Glutamatergic neuron (in vitro differentiated cells): Measurements from ENCODE around the gene RASAL2. TPM values are rescaled to one million over a fixed set of nuclear protein-coding genes. Genes with fewer than 3 reads are reported as not detected.

ENCODE experiments used
- DNase-seq: peaks from one replicate; pipeline ENCODE4 v3.0.0; 2022
- H3K27ac Mint-ChIP-seq: one replicate; pipeline ENCODE4 v1.8.0; 2020; ENCODE audit warnings: mild to moderate bottlenecking, mixed read lengths, inconsistent platforms; ENCODE audit not compliant: unreplicated experiment
- H3K27me3 Mint-ChIP-seq: one replicate; pipeline ENCODE4 v1.8.0; 2020; ENCODE audit warnings: mild to moderate bottlenecking, moderate library complexity, mixed read lengths, inconsistent platforms; ENCODE audit not compliant: unreplicated experiment
- H3K36me3 Mint-ChIP-seq: one replicate; pipeline ENCODE4 v1.8.0; 2020; ENCODE audit warnings: mild to moderate bottlenecking, mixed read lengths, inconsistent platforms; ENCODE audit not compliant: unreplicated experiment
- H3K4me1 Mint-ChIP-seq: one replicate; pipeline ENCODE4 v1.8.0; 2020; ENCODE audit warnings: mild to moderate bottlenecking, low read depth, mixed read lengths, inconsistent platforms; ENCODE audit not compliant: unreplicated experiment
- H3K4me3 Mint-ChIP-seq: one replicate; pipeline ENCODE4 v1.8.0; 2020; ENCODE audit warnings: mild to moderate bottlenecking, mixed read lengths, inconsistent platforms; ENCODE audit not compliant: unreplicated experiment
- H3K9me3 Mint-ChIP-seq: one replicate; pipeline ENCODE4 v1.8.0; 2020; ENCODE audit warnings: mild to moderate bottlenecking, moderate library complexity, mixed read lengths, inconsistent platforms; ENCODE audit not compliant: unreplicated experiment
- CTCF ChIP-seq: fragments of 200-600 bp; sonication (generic); IDR thresholded peaks from one replicate; pipeline ENCODE4 v1.5.0; 2021; ENCODE audit not compliant: partially characterized antibody, unreplicated experiment
- total RNA-seq: library from RNA; stranded (reverse); fragmentation: NEBNext Ultra II Directional; extraction: Animal tissue kit (Norgen Biotek cat#: 25700); gene quantifications from one replicate; pipeline ENCODE4 v1.2.1, GENCODE V29; 2021; ENCODE audit not compliant: unreplicated experiment

The RASAL2 gene
- total RNA-seq, 1 donor from 2014 or later: 12.4 TPM

- Mint-ChIP-seq H3K4me1 (no peaks in the 10 kb centered on the region), H3K27me3 (peaks cover 3% of the 10 kb centered on the region), H3K27ac (no peak overlapping the region), H3K36me3 (no peaks in the 10 kb centered on the region), H3K9me3 (peaks cover 7% of the 10 kb centered on the region), H3K4me3 (no peak overlapping the region)
- no peak for DNase-seq
- no peak for TF ChIP-seq CTCF
These were observed 398.4 kb downstream of the RASAL2 start for GRCh38 chr1:178492341-178492740.

GRCh38 chr1:178493301-178493741 is 399.4 kb downstream of the RASAL2 start:
- H3K9me3 Mint-ChIP-seq: peaks cover 7% of the 10 kb centered on the region
- DNase-seq: no peak
- H3K27me3 Mint-ChIP-seq: peaks cover 3% of the 10 kb centered on the region
- no peak for TF ChIP-seq CTCF
- no peak overlapping the region for H3K27ac Mint-ChIP-seq
- H3K36me3 Mint-ChIP-seq: no peaks in the 10 kb centered on the region
- no peak overlapping the region for H3K4me3 Mint-ChIP-seq
- no peaks in the 10 kb centered on the region for H3K4me1 Mint-ChIP-seq

- Mint-ChIP-seq H3K9me3 (peaks cover 7% of the 10 kb centered on the region), H3K27ac (no peak overlapping the region), H3K36me3 (no peaks in the 10 kb centered on the region), H3K27me3 (peaks cover 3% of the 10 kb centered on the region), H3K4me3 (no peak overlapping the region), H3K4me1 (no peaks in the 10 kb centered on the region)
- DNase-seq: no peak
- no peak for TF ChIP-seq CTCF
These were observed 400.7 kb downstream of the RASAL2 start for GRCh38 chr1:178494569-178494971.

GRCh38 chr1:178495158-178495557 is 401.3 kb downstream of the RASAL2 start:
- DNase-seq: no peak
- peaks cover 3% of the 10 kb centered on the region for H3K27me3 Mint-ChIP-seq
- H3K27ac Mint-ChIP-seq: no peak overlapping the region
- H3K36me3 Mint-ChIP-seq: no peaks in the 10 kb centered on the region
- no peak for TF ChIP-seq CTCF
- H3K4me1 Mint-ChIP-seq: no peaks in the 10 kb centered on the region
- H3K9me3 Mint-ChIP-seq: peaks cover 7% of the 10 kb centered on the region
- no peak overlapping the region for H3K4me3 Mint-ChIP-seq

- no peak for DNase-seq
- no peak overlapping the region for H3K27ac Mint-ChIP-seq
- no peak overlapping the region for H3K4me3 Mint-ChIP-seq
- no peaks in the 10 kb centered on the region for H3K36me3 Mint-ChIP-seq
- TF ChIP-seq CTCF: no peak
- peaks cover 7% of the 10 kb centered on the region for H3K9me3 Mint-ChIP-seq
- H3K27me3 Mint-ChIP-seq: peaks cover 3% of the 10 kb centered on the region
- no peaks in the 10 kb centered on the region for H3K4me1 Mint-ChIP-seq
These were observed 402.0 kb downstream of the RASAL2 start for GRCh38 chr1:178495741-178496409.
